HFF-Myc (cell line): ENCODE results near the gene LRRC53.

Experiments
- DNase-seq: peaks from one replicate; pipeline ENCODE4 v3.0.0-alpha.2; 2011; ENCODE audit warnings: low read depth; ENCODE audit errors: extremely low read depth
- H3K4me3 ChIP-seq: replicated peaks from 2 replicates; pipeline ENCODE4 v1.5.1; 2011; ENCODE audit warnings: low read depth, mild to moderate bottlenecking, control low read depth, low read length
- CTCF ChIP-seq: IDR thresholded peaks from 2 replicates; pipeline ENCODE4 v1.5.1; 2012; ENCODE audit warnings: mild to moderate bottlenecking, low read depth, low read length, control low read depth; ENCODE audit errors: missing control alignments

LRRC53 gene

GRCh38 chr1:74467786-74468377 is 44.5 kb downstream of the LRRC53 start:
- TF ChIP-seq CTCF = no peak
- DNase-seq = no peak
- no peak overlapping the region for H3K4me3 ChIP-seq

- no peak overlapping the region for H3K4me3 ChIP-seq
- DNase-seq = no peak
- TF ChIP-seq CTCF = no peak
Measured at GRCh38 chr1:74465193-74465681, 47.2 kb downstream of the LRRC53 start.

GRCh38 chr1:74464037-74464436 is 48.4 kb downstream of the LRRC53 start:
- DNase-seq = no peak
- TF ChIP-seq CTCF = no peak
- no peak overlapping the region for H3K4me3 ChIP-seq

- no peak for DNase-seq
- no peak for TF ChIP-seq CTCF
- H3K4me3 ChIP-seq = no peak overlapping the region
Measured at GRCh38 chr1:74463333-74463988, 49.0 kb downstream of the LRRC53 start.

GRCh38 chr1:74457253-74457652 is 55.2 kb downstream of the LRRC53 start:
- H3K4me3 ChIP-seq = no peak overlapping the region
- DNase-seq = no peak
- no peak for TF ChIP-seq CTCF

GRCh38 chr1:74455390-74455789 is 57.0 kb downstream of the LRRC53 start:
- no peak overlapping the region for H3K4me3 ChIP-seq
- TF ChIP-seq CTCF = no peak
- no peak for DNase-seq
